Heart right ventricle (tissue), 16 donors: ENCODE results near the gene ERP44. TPM values are rescaled to one million over a fixed set of nuclear protein-coding genes. Genes with fewer than 3 reads are reported as not detected.
A peak's percentile ranks its signal among the peaks of the same experiment; 100 is the strongest.

Experiments
- ATAC-seq, 8 donors: fragments of 200-7000 bp; cut with Tn5 transposase; one replicate each; pipeline ENCODE4 v1.9.1; 2020; ENCODE audit warnings: mild to moderate bottlenecking in 8 of 8, moderate library complexity in 8 of 8, moderate number of reproducible peaks in 1 of 8
- DNase-seq, 2 donors: peaks; one replicate each; pipeline ENCODE4 v3.0.0-alpha.2; 2020
- H3K27ac ChIP-seq, 10 donors: fragments of 200-600 bp; sonication (generic) in 2 of 10; one replicate each; pipeline versions ENCODE4 v1.5.0 to v1.8.0; 2020 to 2022; ENCODE audit warnings: mild to moderate bottlenecking in 3 of 10
- H3K27me3 ChIP-seq, 7 donors: fragments of 200-600 bp; one replicate each; pipeline ENCODE4 v1.8.0; 2021 to 2022; ENCODE audit warnings: mild to moderate bottlenecking in 2 of 7
- H3K36me3 ChIP-seq, 9 donors: fragments of 200-600 bp; sonication (generic) in 1 of 9; one replicate each; pipeline versions ENCODE4 v1.5.0 to v1.8.0; 2020 to 2022; ENCODE audit warnings: mild to moderate bottlenecking in 2 of 9
- H3K4me1 ChIP-seq, 9 donors: fragments of 200-600 bp; sonication (generic) in 1 of 9; one replicate each; pipeline versions ENCODE4 v1.5.0 to v1.8.0; 2020 to 2022; ENCODE audit warnings: mild to moderate bottlenecking in 4 of 9
- H3K4me3 ChIP-seq, 10 donors: fragments of 200-600 bp; sonication (generic) in 2 of 10; one replicate each; pipeline versions ENCODE4 v1.5.0 to v1.8.0; 2020 to 2022; ENCODE audit warnings: mild to moderate bottlenecking in 7 of 10, moderate library complexity in 2 of 10
- H3K9me3 ChIP-seq, 11 donors: fragments of 200-600 bp in 10 of 11; sonication (generic) in 2 of 11; one replicate each; pipeline versions ENCODE4 v1.5.0 to v1.8.0; 2013 to 2022; ENCODE audit warnings: mild to moderate bottlenecking in 2 of 11, control low read depth in 1 of 11, moderate library complexity in 1 of 11
- WGBS, 2 donors: extraction: QIAGEN DNeasy Blood & Tissue Kit; methylation state at CpG; one replicate each; pipeline ENCODE4 v1.1.7; 2013; ENCODE audit warnings: inconsistent platforms in 1 of 2; 5-methylcytosine and 5-hydroxymethylcytosine counted together
- intact Hi-C, 10 donors: fragments of 100-400 bp; cut with DNase I; formaldehyde crosslinking; loops; one replicate each; pipeline versions ENCODE4 v1.11.1 to v1.14.2; 2022
- polyA plus RNA-seq, 2 donors: library from polyadenylated mRNA; stranded (reverse); fragments of 200-250 nt; gene quantifications; one replicate each; pipeline ENCODE4 v1.2.3, GENCODE V29; 2013
- total RNA-seq, 10 donors: library from RNA; stranded (reverse); fragmentation: NEBNext Ultra II Directional in 3 of 10; extraction: Animal tissue kit (Norgen Biotek cat#: 25700) in 3 of 10; gene quantifications; one replicate each; pipeline versions ENCODE4 v1.2.1 to v1.2.4, GENCODE V29; 2021 to 2023
- TF ChIP-seq, protein P1 (sequence below), 9 donors: fragments of 200-600 bp; sonication (generic) in 2 of 9; IDR thresholded peaks; one replicate each; pipeline versions ENCODE4 v1.5.0 to v1.8.0; 2021 to 2022; ENCODE audit warnings: antibody characterized with exemption in 9 of 9, mild to moderate bottlenecking in 5 of 9, moderate library complexity in 1 of 9
- donor health status: Arrhythmogenic right ventricular cardiomyopathy.
- donor health status: ischemic (EF 13 %, LVEDD 7.1; RV severe dilation, severe dysfunction).
- donor health status: healthy with polysubstance abuse.
- donor health status: DM: no; HTN: yes; CAD: no.
- donor health status: DM: no; HTN: no; CAD: no.
- donor health status: ischemic (EF 25% LVEDD 6.9; RV normal size, moderate dysfunction).
- donor health status: ischemic (EF 25% LVEDD 5.7; RV mildly dilated, moderate dysfunction).
- donor health status: healthy.
- donor health status: DM: yes; HTN: yes; CAD: no.
- donor health status: Ischemic cardiomyopathy.
- donor health status: ischemic (EF 35%, LVEDD 5.7; RV mildly dilated, moderate dysfunction).
- donor health status: nonischemic (EF 11% LVEDD 7.7; RV severe dilation, severe dysfunction).
- donor health status: DM: yes; HTN: yes; CAD: no.
- donor health status: PGD.
- donor health status: ischemic (EF 29% LVEDD 5.4; RV normal size, mild dysfunction).
- donor health status: nonischemic (EF 23%, LVEDD 6.1; RV moderate dilation, normal function).

ERP44 gene
- total and polyA plus RNA-seq, 12 donors = 11.9 to 19.8 (median 15.2) TPM

GRCh38 chr9:99953861-99954507 is 144.8 kb downstream of the ERP44 start:
- 77 to 84% methylated on average over 3 of the region's 3 CpGs for WGBS, 2 donors
- ATAC-seq = no peak
- intact Hi-C loops = no loop called here

GRCh38 chr9:99948896-99949295 is 149.9 kb downstream of the ERP44 start:
- Histone ChIP-seq H3K9me3 (no peaks in the 10 kb centered on the region), H3K27me3 (no peaks in the 10 kb centered on the region), H3K4me3 (no peak overlapping the region), H3K4me1 (peaks cover 0 to 11% (median 0%) of the 10 kb centered on the region in 9 donors), H3K27ac (peak overlapping the region in 1 of 10 donors; percentile 24), H3K36me3 (peaks cover 0 to 33% (median 9%) of the 10 kb centered on the region in 9 donors)
- DNase-seq (peak in 1 of 2 donors; percentile 13), ATAC-seq (peak in 1 of 8 donors; percentile 37)
- intact Hi-C loops = loop anchor here in 1 of 10 donors (10.0 kb wide), 1 partner anchor 144 kb away; no protein-coding TSS in a partner anchor
- TF ChIP-seq, protein P1, sequence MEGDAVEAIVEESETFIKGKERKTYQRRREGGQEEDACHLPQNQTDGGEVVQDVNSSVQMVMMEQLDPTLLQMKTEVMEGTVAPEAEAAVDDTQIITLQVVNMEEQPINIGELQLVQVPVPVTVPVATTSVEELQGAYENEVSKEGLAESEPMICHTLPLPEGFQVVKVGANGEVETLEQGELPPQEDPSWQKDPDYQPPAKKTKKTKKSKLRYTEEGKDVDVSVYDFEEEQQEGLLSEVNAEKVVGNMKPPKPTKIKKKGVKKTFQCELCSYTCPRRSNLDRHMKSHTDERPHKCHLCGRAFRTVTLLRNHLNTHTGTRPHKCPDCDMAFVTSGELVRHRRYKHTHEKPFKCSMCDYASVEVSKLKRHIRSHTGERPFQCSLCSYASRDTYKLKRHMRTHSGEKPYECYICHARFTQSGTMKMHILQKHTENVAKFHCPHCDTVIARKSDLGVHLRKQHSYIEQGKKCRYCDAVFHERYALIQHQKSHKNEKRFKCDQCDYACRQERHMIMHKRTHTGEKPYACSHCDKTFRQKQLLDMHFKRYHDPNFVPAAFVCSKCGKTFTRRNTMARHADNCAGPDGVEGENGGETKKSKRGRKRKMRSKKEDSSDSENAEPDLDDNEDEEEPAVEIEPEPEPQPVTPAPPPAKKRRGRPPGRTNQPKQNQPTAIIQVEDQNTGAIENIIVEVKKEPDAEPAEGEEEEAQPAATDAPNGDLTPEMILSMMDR (IDR thresholded peaks at IDR 0.05) = no peak

More at GRCh38 chr9:99953861-99954507, 144.8 kb downstream of the ERP44 start:
- TF ChIP-seq, protein P1 (IDR thresholded peaks at IDR 0.05) = no peak
- no peaks in the 10 kb centered on the region for H3K27me3 ChIP-seq
- H3K4me1 ChIP-seq = peaks cover 0 to 15% (median 2%) of the 10 kb centered on the region in 9 donors
- no peak overlapping the region for H3K4me3 ChIP-seq
- no peak for DNase-seq
- peaks cover 0 to 39% (median 9%) of the 10 kb centered on the region in 9 donors for H3K36me3 ChIP-seq
- no peaks in the 10 kb centered on the region for H3K9me3 ChIP-seq
- no peak overlapping the region for H3K27ac ChIP-seq

- H3K4me1 ChIP-seq = peaks cover 0 to 11% (median 0%) of the 10 kb centered on the region in 9 donors
- H3K4me3 ChIP-seq = no peak overlapping the region
- no peaks in the 10 kb centered on the region for H3K9me3 ChIP-seq
- WGBS, 2 donors = 97 to 98% methylated on average over 2 of the region's 2 CpGs
- H3K27me3 ChIP-seq = no peaks in the 10 kb centered on the region
- TF ChIP-seq, protein P1 (IDR thresholded peaks at IDR 0.05) = no peak
- ATAC-seq (no peak), DNase-seq (no peak)
- intact Hi-C loops = loop anchor here in 1 of 10 donors (10.0 kb wide), 1 partner anchor 144 kb away; no protein-coding TSS in a partner anchor
- peaks cover 0 to 30% (median 9%) of the 10 kb centered on the region in 9 donors for H3K36me3 ChIP-seq
- H3K27ac ChIP-seq = peak overlapping the region in 1 of 10 donors; percentile 24
These were observed 150.3 kb downstream of the ERP44 start for GRCh38 chr9:99948482-99948881.

GRCh38 chr9:99947395-99947794 is 151.4 kb downstream of the ERP44 start:
- Histone ChIP-seq H3K36me3 (peaks cover 0 to 22% (median 9%) of the 10 kb centered on the region in 9 donors), H3K27ac (no peak overlapping the region), H3K4me3 (no peak overlapping the region), H3K4me1 (peaks cover 0 to 11% (median 0%) of the 10 kb centered on the region in 9 donors), H3K27me3 (no peaks in the 10 kb centered on the region), H3K9me3 (no peaks in the 10 kb centered on the region)
- TF ChIP-seq, protein P1 (IDR thresholded peaks at IDR 0.05) = no peak
- 52 to 63% methylated on average over 3 of the region's 3 CpGs for WGBS, 2 donors
- intact Hi-C loops = loop anchor here in 1 of 10 donors (10.0 kb wide), 1 partner anchor 143 kb away; no protein-coding TSS in a partner anchor
- DNase-seq (no peak), ATAC-seq (no peak)
